A673 (cell line): ENCODE results near the gene EHBP1L1. TPM values are rescaled to one million over a fixed set of nuclear protein-coding genes. Genes with fewer than 3 reads are reported as not detected.

ENCODE experiments used
- BruUV-seq: library from RNA; stranded (reverse); fragments of 400-500 nt; replicated peaks from 2 replicates; lab custom pipeline; 2021; lab: Mats Ljungman, UMichigan
- CTCF ChIA-PET: fragments of 300-600 bp; sonication (Branson Sonifier 250); formaldehyde crosslinking; loops from one replicate; lab custom pipeline; 2022; ENCODE audit warnings: antibody characterized with exemption; lab: Charles Lee
- POLR2A ChIA-PET: fragments of 300-600 bp; sonication (Branson Sonifier 250); formaldehyde crosslinking; loops from one replicate; lab custom pipeline; 2022; ENCODE audit warnings: antibody characterized with exemption; ENCODE audit not compliant: low non-redundant PET; lab: Charles Lee
- DNase-seq: peaks from one replicate; pipeline ENCODE4 v3.0.0-alpha.2; 2015; ENCODE audit warnings: low spot score
- H3K27ac ChIP-seq: fragments of 200-600 bp; sonication (generic); 2 replicates; pipeline ENCODE4 v1.5.1; 2016; ENCODE audit warnings: mixed run types, low read depth, mild to moderate bottlenecking, mixed read lengths, antibody characterized with exemption, low read length; ENCODE audit not compliant: poor library complexity, severe bottlenecking
- H3K27me3 ChIP-seq: fragments of 200-600 bp; sonication (generic); replicated peaks from 2 replicates; pipeline ENCODE4 v1.6.1; 2017; ENCODE audit warnings: mixed run types, low read depth, mild to moderate bottlenecking, mixed read lengths, antibody characterized with exemption, low read length; ENCODE audit not compliant: insufficient read depth, poor library complexity
- H3K36me3 ChIP-seq: fragments of 200-600 bp; sonication (generic); 2 replicates; pipeline ENCODE4 v1.6.1; 2016; ENCODE audit warnings: mixed run types, mild to moderate bottlenecking, mixed read lengths, antibody characterized with exemption, low read length; ENCODE audit not compliant: insufficient read depth, poor library complexity, severe bottlenecking
- H3K4me1 ChIP-seq: fragments of 200-600 bp; sonication (generic); 2 replicates; pipeline ENCODE4 v1.6.1; 2017; ENCODE audit warnings: mixed run types, mild to moderate bottlenecking, mixed read lengths, antibody characterized with exemption, low read length; ENCODE audit not compliant: insufficient read depth, poor library complexity, severe bottlenecking
- H3K4me3 ChIP-seq: fragments of 200-600 bp; sonication (generic); 2 replicates; pipeline ENCODE4 v1.5.1; 2016; ENCODE audit warnings: low read depth, mixed run types, mild to moderate bottlenecking, mixed read lengths, low read length; ENCODE audit not compliant: poor library complexity, severe bottlenecking
- H3K9me3 ChIP-seq: fragments of 200-600 bp; sonication (generic); 2 replicates; pipeline ENCODE4 v1.6.1; 2016; ENCODE audit warnings: mixed run types, low read depth, mild to moderate bottlenecking, mixed read lengths, antibody characterized with exemption, low read length; ENCODE audit not compliant: poor library complexity, severe bottlenecking
- EZH2 ChIP-seq: fragments of 200-600 bp; sonication (generic); IDR thresholded peaks from 2 replicates; pipeline ENCODE4 v1.6.1; 2017; ENCODE audit warnings: borderline replicate concordance, low read depth, mild to moderate bottlenecking, mixed read lengths, antibody characterized with exemption, low read length; ENCODE audit not compliant: poor library complexity, severe bottlenecking
- intact Hi-C: fragments of 100-400 bp; cut with micrococcal nuclease; formaldehyde crosslinking; loops from one replicate; pipeline ENCODE4 v1.10.0; 2022; ENCODE audit not compliant: unreplicated experiment
- total RNA-seq: library from RNA; stranded (reverse); gene quantifications from 2 replicates; pipeline ENCODE4 v1.2.3, GENCODE V29; 2021
- TF ChIP-seq, protein P1 (sequence below): fragments of 300-800, 200-600 bp; sonication (generic); conservative IDR thresholded peaks from 2 replicates; pipeline ENCODE4 v1.5.1; 2017; ENCODE audit warnings: low read depth, mild to moderate bottlenecking, antibody characterized with exemption, low read length, moderate library complexity, mixed read lengths

The EHBP1L1 gene
- total RNA-seq, 1 experiment from 2014 or later, result 29.5 TPM

DNA sequence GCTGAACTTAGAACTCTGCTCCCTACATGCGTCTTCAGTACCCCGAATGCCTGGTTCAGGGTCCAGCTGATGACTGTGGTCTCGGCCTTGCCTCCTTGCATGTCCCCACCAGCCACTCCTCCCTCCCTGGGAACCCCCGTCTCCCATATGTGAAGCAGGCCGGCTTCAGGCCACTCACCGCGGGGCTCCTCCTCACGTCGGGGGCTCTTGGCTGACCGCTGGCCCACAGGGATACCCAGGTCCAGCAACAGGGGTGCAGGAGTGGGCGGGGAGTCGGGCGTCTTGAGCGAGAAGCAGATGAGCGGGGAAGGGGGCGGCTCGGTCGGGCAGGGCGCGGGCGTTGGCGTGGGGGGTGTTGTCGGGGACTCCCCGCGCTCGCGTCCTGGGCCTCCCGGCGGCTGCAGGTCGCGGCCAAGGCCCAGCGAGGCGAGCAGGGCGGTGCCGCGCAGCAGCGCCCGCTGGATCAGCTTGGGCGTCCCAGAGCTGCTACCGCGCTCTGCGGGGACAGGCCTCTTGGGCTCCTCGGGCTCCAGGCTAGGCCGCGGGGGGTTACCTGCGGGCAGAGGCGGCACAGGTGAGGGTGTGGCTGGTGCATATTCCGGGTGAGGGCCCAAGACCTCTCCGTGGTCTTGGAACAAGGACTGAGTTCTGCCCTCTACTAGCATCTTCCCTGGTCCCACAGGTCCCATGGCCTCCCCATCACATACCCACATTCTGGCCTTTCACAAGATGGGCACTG, 23.5 kb downstream of the EHBP1L1 start:
- H3K9me3 ChIP-seq, result no peaks in the 10 kb centered on the region
- DNase-seq, result no peak
- no TSS peak for BruUV-seq
- H3K27me3 ChIP-seq, result no peaks in the 10 kb centered on the region
- H3K4me1 ChIP-seq, result peaks cover 5% of the 10 kb centered on the region
- peaks cover 22% of the 10 kb centered on the region for H3K36me3 ChIP-seq
- no peak overlapping the region for H3K27ac ChIP-seq
- no peak overlapping the region for H3K4me3 ChIP-seq
- intact Hi-C loops, result no loop called here
- TF ChIP-seq, protein P1, sequence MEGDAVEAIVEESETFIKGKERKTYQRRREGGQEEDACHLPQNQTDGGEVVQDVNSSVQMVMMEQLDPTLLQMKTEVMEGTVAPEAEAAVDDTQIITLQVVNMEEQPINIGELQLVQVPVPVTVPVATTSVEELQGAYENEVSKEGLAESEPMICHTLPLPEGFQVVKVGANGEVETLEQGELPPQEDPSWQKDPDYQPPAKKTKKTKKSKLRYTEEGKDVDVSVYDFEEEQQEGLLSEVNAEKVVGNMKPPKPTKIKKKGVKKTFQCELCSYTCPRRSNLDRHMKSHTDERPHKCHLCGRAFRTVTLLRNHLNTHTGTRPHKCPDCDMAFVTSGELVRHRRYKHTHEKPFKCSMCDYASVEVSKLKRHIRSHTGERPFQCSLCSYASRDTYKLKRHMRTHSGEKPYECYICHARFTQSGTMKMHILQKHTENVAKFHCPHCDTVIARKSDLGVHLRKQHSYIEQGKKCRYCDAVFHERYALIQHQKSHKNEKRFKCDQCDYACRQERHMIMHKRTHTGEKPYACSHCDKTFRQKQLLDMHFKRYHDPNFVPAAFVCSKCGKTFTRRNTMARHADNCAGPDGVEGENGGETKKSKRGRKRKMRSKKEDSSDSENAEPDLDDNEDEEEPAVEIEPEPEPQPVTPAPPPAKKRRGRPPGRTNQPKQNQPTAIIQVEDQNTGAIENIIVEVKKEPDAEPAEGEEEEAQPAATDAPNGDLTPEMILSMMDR, result no peak
- no peak for TF ChIP-seq EZH2
- ChIA-PET CTCF (no interaction called here), POLR2A (no interaction called here)

DNA sequence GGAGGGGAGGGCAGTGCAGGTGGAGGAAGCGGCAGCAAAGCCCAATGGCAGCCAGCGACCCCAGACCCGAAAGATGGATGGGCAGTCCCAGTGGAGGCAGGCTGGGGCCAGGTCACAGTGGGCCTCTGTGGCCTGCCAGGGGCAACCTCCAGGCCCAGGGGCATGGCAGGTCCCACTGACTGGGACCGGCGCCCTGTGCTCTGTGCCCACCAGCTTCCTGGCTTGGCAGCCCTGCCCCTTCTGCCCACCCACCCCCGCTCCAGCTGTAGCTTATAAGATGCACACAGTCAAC, 24.0 kb downstream of the EHBP1L1 start:
- peaks cover 25% of the 10 kb centered on the region for H3K36me3 ChIP-seq
- no peak overlapping the region for H3K4me3 ChIP-seq
- H3K27ac ChIP-seq, result no peak overlapping the region
- H3K4me1 ChIP-seq, result peaks cover 5% of the 10 kb centered on the region
- intact Hi-C loops, result no loop called here
- BruUV-seq, result no TSS peak
- TF ChIP-seq, protein P1, result no peak
- TF ChIP-seq EZH2, result no peak
- H3K27me3 ChIP-seq, result no peaks in the 10 kb centered on the region
- DNase-seq, result no peak
- no peaks in the 10 kb centered on the region for H3K9me3 ChIP-seq
- ChIA-PET CTCF (no interaction called here), POLR2A (no interaction called here)

DNA sequence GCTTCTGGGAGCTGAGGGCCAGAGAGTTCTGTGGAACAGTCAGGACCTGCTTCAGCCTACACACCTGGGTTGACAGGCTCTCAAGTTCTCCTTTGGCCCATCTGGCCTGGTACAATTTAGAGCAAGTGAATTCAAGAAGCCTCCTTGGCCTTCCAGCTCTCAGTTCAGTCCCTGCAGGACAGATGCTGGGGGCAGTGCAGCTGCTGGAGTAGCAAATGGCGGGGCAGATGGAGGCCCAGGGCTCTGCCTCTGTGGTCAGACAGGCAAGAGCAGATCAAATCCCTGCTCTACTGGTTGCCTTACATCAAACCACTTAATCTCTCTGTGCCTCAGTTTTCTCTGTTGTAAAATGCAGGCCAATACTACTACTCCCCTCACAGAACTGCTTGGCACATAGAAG, 28.4 kb downstream of the EHBP1L1 start:
- ChIA-PET POLR2A (no interaction called here), CTCF (no interaction called here)
- Histone ChIP-seq H3K36me3 (peaks cover 28% of the 10 kb centered on the region), H3K27me3 (no peaks in the 10 kb centered on the region), H3K4me3 (no peak overlapping the region), H3K27ac (no peak overlapping the region), H3K9me3 (no peaks in the 10 kb centered on the region), H3K4me1 (peaks cover 10% of the 10 kb centered on the region)
- no peak for TF ChIP-seq EZH2
- TF ChIP-seq, protein P1, result no peak
- no peak for DNase-seq
- BruUV-seq, result no TSS peak
- intact Hi-C loops, result no loop called here
